ENCODE results near the gene ZNF146.
"Not testable (repeated sequence)": the region's sequence is repeated elsewhere in the genome, so short reads cannot be mapped to it uniquely, and the experiment has no call there.

ZNF146 gene

GRCh38 chr19:36233626-36234025 is 18.7 kb downstream of the ZNF146 start:
- DNase-seq (ENCODE audit: low read depth in 2 of 2): not testable (repeated sequence)

- DNase-seq (ENCODE audit: low read depth in 2 of 2): no peak
Observed at GRCh38 chr19:36236304-36236945, 21.5 kb downstream of the ZNF146 start.

- no peak for DNase-seq (ENCODE audit: low read depth in 2 of 2)
Observed at GRCh38 chr19:36236946-36237310, 22.0 kb downstream of the ZNF146 start.

- DNase-seq (ENCODE audit: low read depth in 2 of 2): no peak
Observed at GRCh38 chr19:36244066-36244465, 29.2 kb downstream of the ZNF146 start.

- no peak for DNase-seq (ENCODE audit: low read depth in 2 of 2)
Observed at GRCh38 chr19:36245210-36246005, 30.5 kb downstream of the ZNF146 start.

GRCh38 chr19:36246006-36246481 is 31.1 kb downstream of the ZNF146 start:
- DNase-seq (ENCODE audit: low read depth in 2 of 2): no peak

GRCh38 chr19:36252047-36252446 is 37.1 kb downstream of the ZNF146 start:
- DNase-seq (ENCODE audit: low read depth in 2 of 2): no peak

GRCh38 chr19:36254848-36255247 is 39.9 kb downstream of the ZNF146 start:
- no peak for DNase-seq (ENCODE audit: low read depth in 2 of 2)

- DNase-seq (ENCODE audit: low read depth in 2 of 2): no peak
Observed at GRCh38 chr19:36255316-36255715, 40.4 kb downstream of the ZNF146 start.

GRCh38 chr19:36256064-36256463 is 41.2 kb downstream of the ZNF146 start:
- DNase-seq (ENCODE audit: low read depth in 2 of 2): no peak

- DNase-seq (ENCODE audit: low read depth in 2 of 2): no peak
Observed at GRCh38 chr19:36256853-36257519, 42.1 kb downstream of the ZNF146 start.

GRCh38 chr19:36257520-36257876 is 42.6 kb downstream of the ZNF146 start:
- no peak for DNase-seq (ENCODE audit: low read depth in 2 of 2)

GRCh38 chr19:36258028-36258875 is 43.3 kb downstream of the ZNF146 start:
- no peak for DNase-seq (ENCODE audit: low read depth in 2 of 2)

- no peak for DNase-seq (ENCODE audit: low read depth in 2 of 2)
Observed at GRCh38 chr19:36259211-36259610, 44.3 kb downstream of the ZNF146 start.

- no peak for DNase-seq (ENCODE audit: low read depth in 2 of 2)
Observed at GRCh38 chr19:36265064-36265463, 50.2 kb downstream of the ZNF146 start.

GRCh38 chr19:36265856-36266374 is 51.0 kb downstream of the ZNF146 start:
- no peak for DNase-seq (ENCODE audit: low read depth in 2 of 2)

GRCh38 chr19:36266375-36266961 is 51.6 kb downstream of the ZNF146 start:
- DNase-seq (ENCODE audit: low read depth in 2 of 2): no peak

- DNase-seq (ENCODE audit: low read depth in 2 of 2): no peak
Observed at GRCh38 chr19:36267061-36267845, 52.3 kb downstream of the ZNF146 start.

GRCh38 chr19:36268081-36268480 is 53.2 kb downstream of the ZNF146 start:
- not testable (repeated sequence) for DNase-seq (ENCODE audit: low read depth in 2 of 2)

GRCh38 chr19:36268591-36268990 is 53.7 kb downstream of the ZNF146 start:
- DNase-seq (ENCODE audit: low read depth in 2 of 2): not testable (repeated sequence)
